Activated naive CD8-positive, alpha-beta T cell treated with anti-CD3 and anti-CD28 coated beads, Interleukin-2, amount 10 ng/mL, durations not matched to agents 7 days and 5 days (primary cell): ENCODE results near the gene CNTN1. TPM values are rescaled to one million over a fixed set of nuclear protein-coding genes. Genes with fewer than 3 reads are reported as not detected.

ENCODE experiments used
- ATAC-seq: fragments of 150-1000 bp; cut with Tn5 transposase; one replicate; pipeline ENCODE4 v1.10.0; 2021; ENCODE audit warnings: low read depth, moderate library complexity
- POLR2A ChIA-PET: fragments of 350-600 bp; sonication (Branson Sonifier 250); formaldehyde crosslinking; loops from one replicate; lab custom pipeline; 2021; ENCODE audit warnings: antibody characterized with exemption; lab: Charles Lee
- DNase-seq: peaks from one replicate; pipeline ENCODE4 v3.0.0; 2021
- H3K27ac Mint-ChIP-seq: one replicate; pipeline ENCODE4 v1.8.0; 2022; ENCODE audit warnings: mild to moderate bottlenecking, mixed read lengths
- H3K27me3 Mint-ChIP-seq: one replicate; pipeline ENCODE4 v1.8.0; 2022; ENCODE audit warnings: mild to moderate bottlenecking, moderate library complexity, mixed read lengths
- H3K36me3 Mint-ChIP-seq: one replicate; pipeline ENCODE4 v1.8.0; 2021; ENCODE audit warnings: mild to moderate bottlenecking, mixed read lengths
- H3K4me1 Mint-ChIP-seq: one replicate; pipeline ENCODE4 v1.8.0; 2021; ENCODE audit warnings: mixed read lengths
- H3K4me3 Mint-ChIP-seq: one replicate; pipeline ENCODE4 v1.8.0; 2022; ENCODE audit warnings: mild to moderate bottlenecking, moderate library complexity, mixed read lengths
- H3K9me3 Mint-ChIP-seq: one replicate; pipeline ENCODE4 v1.8.0; 2021; ENCODE audit warnings: mixed read lengths
- total RNA-seq, 2 experiments: library from RNA; stranded (reverse); gene quantifications; one replicate each; pipeline ENCODE4 v1.2.3, GENCODE V29; 2021

The CNTN1 gene
- total RNA-seq, 2 experiments from 2014 or later = not detected

- DNase-seq (no peak), ATAC-seq (no peak)
- Mint-ChIP-seq H3K27me3 (no peaks in the 10 kb centered on the region), H3K4me1 (no peaks in the 10 kb centered on the region), H3K9me3 (no peaks in the 10 kb centered on the region), H3K36me3 (no peaks in the 10 kb centered on the region), H3K27ac (no peak overlapping the region), H3K4me3 (no peak overlapping the region)
- POLR2A ChIA-PET = no interaction called here
Observed at GRCh38 chr12:40946612-40947194, 254.5 kb downstream of the CNTN1 start.

- Mint-ChIP-seq H3K36me3 (no peaks in the 10 kb centered on the region), H3K4me1 (no peaks in the 10 kb centered on the region), H3K4me3 (no peak overlapping the region), H3K27ac (no peak overlapping the region), H3K9me3 (no peaks in the 10 kb centered on the region), H3K27me3 (no peaks in the 10 kb centered on the region)
- DNase-seq (no peak), ATAC-seq (no peak)
- POLR2A ChIA-PET = no interaction called here
Observed at GRCh38 chr12:40947797-40948196, 255.6 kb downstream of the CNTN1 start.

- H3K9me3 Mint-ChIP-seq = no peaks in the 10 kb centered on the region
- H3K4me3 Mint-ChIP-seq = no peak overlapping the region
- DNase-seq (no peak), ATAC-seq (no peak)
- H3K27ac Mint-ChIP-seq = no peak overlapping the region
- POLR2A ChIA-PET = no interaction called here
- no peaks in the 10 kb centered on the region for H3K36me3 Mint-ChIP-seq
- no peaks in the 10 kb centered on the region for H3K27me3 Mint-ChIP-seq
- no peaks in the 10 kb centered on the region for H3K4me1 Mint-ChIP-seq
Observed at GRCh38 chr12:40953076-40953475, 260.8 kb downstream of the CNTN1 start.

GRCh38 chr12:40957417-40957816 is 265.2 kb downstream of the CNTN1 start:
- Mint-ChIP-seq H3K27ac (no peak overlapping the region), H3K27me3 (no peaks in the 10 kb centered on the region)
- POLR2A ChIA-PET = no interaction called here

GRCh38 chr12:40959041-40959440 is 266.8 kb downstream of the CNTN1 start:
- Mint-ChIP-seq H3K27me3 (no peaks in the 10 kb centered on the region), H3K9me3 (no peaks in the 10 kb centered on the region), H3K4me3 (no peak overlapping the region), H3K4me1 (no peaks in the 10 kb centered on the region), H3K27ac (no peak overlapping the region), H3K36me3 (no peaks in the 10 kb centered on the region)
- ATAC-seq = no peak
- POLR2A ChIA-PET = no interaction called here
- DNase-seq = no peak

More at GRCh38 chr12:40957417-40957816, 265.2 kb downstream of the CNTN1 start:
- H3K36me3 Mint-ChIP-seq = no peaks in the 10 kb centered on the region
- no peaks in the 10 kb centered on the region for H3K4me1 Mint-ChIP-seq
- DNase-seq = no peak
- no peak for ATAC-seq
- no peaks in the 10 kb centered on the region for H3K9me3 Mint-ChIP-seq
- no peak overlapping the region for H3K4me3 Mint-ChIP-seq

GRCh38 chr12:40963751-40964150 is 271.5 kb downstream of the CNTN1 start:
- no peak for DNase-seq
- Mint-ChIP-seq H3K4me3 (no peak overlapping the region), H3K36me3 (no peaks in the 10 kb centered on the region), H3K9me3 (no peaks in the 10 kb centered on the region), H3K27ac (no peak overlapping the region), H3K27me3 (no peaks in the 10 kb centered on the region), H3K4me1 (no peaks in the 10 kb centered on the region)
- no peak for ATAC-seq
- POLR2A ChIA-PET = no interaction called here

- no peak overlapping the region for H3K27ac Mint-ChIP-seq
- no peaks in the 10 kb centered on the region for H3K4me1 Mint-ChIP-seq
- no peaks in the 10 kb centered on the region for H3K27me3 Mint-ChIP-seq
- H3K9me3 Mint-ChIP-seq = no peaks in the 10 kb centered on the region
- H3K4me3 Mint-ChIP-seq = no peak overlapping the region
- no peak for ATAC-seq
- H3K36me3 Mint-ChIP-seq = no peaks in the 10 kb centered on the region
- POLR2A ChIA-PET = no interaction called here
- no peak for DNase-seq
Observed at GRCh38 chr12:40969796-40970195, 277.6 kb downstream of the CNTN1 start.

GRCh38 chr12:40970320-40970907 is 278.2 kb downstream of the CNTN1 start:
- DNase-seq = no peak
- Mint-ChIP-seq H3K36me3 (no peaks in the 10 kb centered on the region), H3K9me3 (no peaks in the 10 kb centered on the region), H3K27me3 (no peaks in the 10 kb centered on the region), H3K4me1 (no peaks in the 10 kb centered on the region), H3K27ac (no peak overlapping the region), H3K4me3 (no peak overlapping the region)
- POLR2A ChIA-PET = no interaction called here
- ATAC-seq = no peak

- H3K27ac Mint-ChIP-seq = no peak overlapping the region
- H3K36me3 Mint-ChIP-seq = no peaks in the 10 kb centered on the region
- ATAC-seq (no peak), DNase-seq (no peak)
- no peak overlapping the region for H3K4me3 Mint-ChIP-seq
- no peaks in the 10 kb centered on the region for H3K9me3 Mint-ChIP-seq
- H3K27me3 Mint-ChIP-seq = no peaks in the 10 kb centered on the region
- H3K4me1 Mint-ChIP-seq = no peaks in the 10 kb centered on the region
- POLR2A ChIA-PET = no interaction called here
Observed at GRCh38 chr12:40971911-40972310, 279.7 kb downstream of the CNTN1 start.

- ATAC-seq (no peak), DNase-seq (no peak)
- H3K4me1 Mint-ChIP-seq = no peaks in the 10 kb centered on the region
- H3K36me3 Mint-ChIP-seq = no peaks in the 10 kb centered on the region
- no peak overlapping the region for H3K4me3 Mint-ChIP-seq
- no peaks in the 10 kb centered on the region for H3K9me3 Mint-ChIP-seq
- no peak overlapping the region for H3K27ac Mint-ChIP-seq
- H3K27me3 Mint-ChIP-seq = no peaks in the 10 kb centered on the region
- POLR2A ChIA-PET = no interaction called here
Observed at GRCh38 chr12:40976546-40976945, 284.3 kb downstream of the CNTN1 start.

GRCh38 chr12:40980427-40980961 is 288.3 kb downstream of the CNTN1 start:
- no peak overlapping the region for H3K27ac Mint-ChIP-seq
- H3K9me3 Mint-ChIP-seq = peaks cover 1% of the 10 kb centered on the region
- H3K36me3 Mint-ChIP-seq = no peaks in the 10 kb centered on the region
- no peak overlapping the region for H3K4me3 Mint-ChIP-seq
- DNase-seq (no peak), ATAC-seq (no peak)
- H3K27me3 Mint-ChIP-seq = no peaks in the 10 kb centered on the region
- no peaks in the 10 kb centered on the region for H3K4me1 Mint-ChIP-seq
- POLR2A ChIA-PET = no interaction called here

GRCh38 chr12:40986001-40986400 is 293.8 kb downstream of the CNTN1 start:
- Mint-ChIP-seq H3K36me3 (no peaks in the 10 kb centered on the region), H3K4me3 (no peak overlapping the region), H3K27ac (no peak overlapping the region), H3K27me3 (no peaks in the 10 kb centered on the region), H3K4me1 (no peaks in the 10 kb centered on the region), H3K9me3 (peaks cover 4% of the 10 kb centered on the region)
- DNase-seq (no peak), ATAC-seq (no peak)
- POLR2A ChIA-PET = no interaction called here

GRCh38 chr12:40988355-40988754 is 296.1 kb downstream of the CNTN1 start:
- Mint-ChIP-seq H3K36me3 (no peaks in the 10 kb centered on the region), H3K4me3 (no peak overlapping the region), H3K4me1 (no peaks in the 10 kb centered on the region), H3K27me3 (no peaks in the 10 kb centered on the region), H3K9me3 (peaks cover 4% of the 10 kb centered on the region), H3K27ac (no peak overlapping the region)
- no peak for DNase-seq
- no peak for ATAC-seq
- POLR2A ChIA-PET = no interaction called here

GRCh38 chr12:40988824-40989223 is 296.6 kb downstream of the CNTN1 start:
- H3K27me3 Mint-ChIP-seq = no peaks in the 10 kb centered on the region
- DNase-seq (no peak), ATAC-seq (no peak)
- POLR2A ChIA-PET = no interaction called here
- H3K9me3 Mint-ChIP-seq = peaks cover 4% of the 10 kb centered on the region
- no peak overlapping the region for H3K27ac Mint-ChIP-seq
- no peaks in the 10 kb centered on the region for H3K4me1 Mint-ChIP-seq
- no peaks in the 10 kb centered on the region for H3K36me3 Mint-ChIP-seq
- no peak overlapping the region for H3K4me3 Mint-ChIP-seq
